GM19467 (cell line): ENCODE data around the gene DIAPH2.

ENCODE experiments used
- ATAC-seq: cut with Tn5 transposase; IDR thresholded peaks from one replicate; pipeline ENCODE4 v1.9.1; 2021; ENCODE audit warnings: mild to moderate bottlenecking, moderate library complexity; ENCODE audit not compliant: unreplicated experiment

Gene DIAPH2

DNA sequence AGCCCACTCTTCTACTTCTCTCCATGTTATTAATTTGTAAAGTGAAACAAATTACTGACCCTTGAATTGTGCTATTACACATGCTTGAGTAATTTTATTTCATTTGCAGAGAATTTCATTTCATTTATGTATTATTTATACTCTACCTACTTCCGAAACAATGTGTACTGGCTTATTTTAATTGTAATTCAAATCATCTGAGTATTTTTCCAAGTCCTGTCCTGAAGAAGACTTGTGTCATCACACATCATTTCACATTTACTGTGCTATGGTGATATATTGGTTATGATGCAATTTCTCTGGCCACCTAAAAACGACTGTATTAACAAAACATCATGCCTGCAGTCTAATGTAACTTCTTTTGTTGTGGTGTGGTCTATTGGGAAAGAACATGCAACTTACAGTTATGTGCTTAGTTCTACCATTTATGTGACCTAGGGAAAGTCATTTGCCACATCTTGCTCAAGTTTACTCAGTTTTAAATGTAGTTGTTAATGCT lies 583.6 kb downstream of the DIAPH2 start:
- no peak for ATAC-seq

DNA sequence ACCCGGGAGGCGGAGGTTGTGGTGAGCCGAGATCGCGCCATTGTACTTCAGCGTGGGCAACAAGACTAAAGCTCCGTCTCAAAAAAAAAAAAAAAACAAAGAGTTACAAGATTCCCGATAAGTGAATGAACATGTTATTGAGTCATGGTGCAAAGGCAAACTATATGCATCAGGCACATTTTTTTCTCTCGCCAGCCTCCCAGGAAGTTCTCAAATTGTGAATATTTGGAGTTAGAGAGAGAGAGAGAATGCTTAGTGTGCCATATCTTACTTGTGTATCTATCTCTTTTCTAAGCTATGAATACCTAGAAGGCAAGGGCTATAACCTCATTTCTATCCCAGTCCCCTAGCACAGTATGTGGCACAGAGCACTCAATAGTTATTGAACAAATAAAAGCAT lies 599.9 kb downstream of the DIAPH2 start:
- no peak for ATAC-seq

DNA sequence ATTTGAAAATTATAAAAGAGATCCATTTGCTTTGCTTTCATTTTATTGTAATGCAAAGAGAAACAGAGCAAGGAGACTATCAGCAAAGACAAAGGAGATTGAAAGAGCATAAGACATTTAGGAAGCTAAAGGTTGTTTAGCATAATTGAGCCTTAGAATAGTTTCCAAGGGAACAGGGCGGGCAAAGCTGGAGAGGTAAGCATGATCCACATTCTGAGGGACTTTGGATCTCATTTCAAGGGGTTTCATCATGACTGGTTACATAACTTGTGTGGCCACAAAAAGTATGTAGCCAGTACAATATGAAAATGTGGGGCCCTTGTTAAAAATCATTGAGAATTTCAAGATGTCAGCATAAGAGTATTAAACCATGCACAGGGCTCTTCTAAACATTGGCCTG lies 605.6 kb downstream of the DIAPH2 start:
- ATAC-seq = no peak

DNA sequence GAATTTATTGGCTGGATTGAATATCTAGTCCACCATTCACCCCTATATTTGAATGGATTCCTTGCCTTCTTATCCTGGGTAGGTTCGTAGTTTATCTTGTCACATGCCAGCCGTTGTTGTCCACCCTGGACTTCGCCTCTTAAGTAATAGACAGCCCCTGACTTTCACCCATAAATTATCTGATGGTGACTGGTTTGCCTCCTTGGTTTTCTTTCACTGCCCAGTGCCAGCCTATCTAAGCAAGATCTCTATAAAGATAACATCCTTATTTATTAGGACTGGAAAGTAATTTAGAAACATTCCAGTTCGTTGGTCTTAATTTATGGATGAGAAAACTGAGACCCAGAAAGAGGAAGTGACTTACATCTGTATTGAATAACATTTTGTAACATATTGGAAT lies 609.4 kb downstream of the DIAPH2 start:
- no peak for ATAC-seq

DNA sequence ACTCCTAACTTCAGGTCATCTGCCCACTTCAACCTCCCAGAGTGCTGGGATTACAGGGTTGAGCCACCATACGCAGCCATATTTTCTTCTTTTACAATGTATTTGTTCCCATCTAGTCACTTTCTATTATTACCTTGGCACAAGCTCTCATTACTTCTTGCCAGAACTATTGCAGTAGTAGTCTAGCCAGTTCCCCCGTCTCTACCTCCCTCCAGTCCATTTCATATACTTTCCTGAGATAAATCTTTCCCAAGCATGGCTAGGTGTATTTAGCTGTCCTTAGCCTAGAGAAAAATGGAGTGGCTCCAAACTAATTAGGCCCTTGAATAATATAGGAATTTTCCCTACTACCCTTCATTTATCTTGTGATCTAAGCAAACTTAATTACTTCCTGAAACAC lies 611.3 kb downstream of the DIAPH2 start:
- ATAC-seq = no peak

DNA sequence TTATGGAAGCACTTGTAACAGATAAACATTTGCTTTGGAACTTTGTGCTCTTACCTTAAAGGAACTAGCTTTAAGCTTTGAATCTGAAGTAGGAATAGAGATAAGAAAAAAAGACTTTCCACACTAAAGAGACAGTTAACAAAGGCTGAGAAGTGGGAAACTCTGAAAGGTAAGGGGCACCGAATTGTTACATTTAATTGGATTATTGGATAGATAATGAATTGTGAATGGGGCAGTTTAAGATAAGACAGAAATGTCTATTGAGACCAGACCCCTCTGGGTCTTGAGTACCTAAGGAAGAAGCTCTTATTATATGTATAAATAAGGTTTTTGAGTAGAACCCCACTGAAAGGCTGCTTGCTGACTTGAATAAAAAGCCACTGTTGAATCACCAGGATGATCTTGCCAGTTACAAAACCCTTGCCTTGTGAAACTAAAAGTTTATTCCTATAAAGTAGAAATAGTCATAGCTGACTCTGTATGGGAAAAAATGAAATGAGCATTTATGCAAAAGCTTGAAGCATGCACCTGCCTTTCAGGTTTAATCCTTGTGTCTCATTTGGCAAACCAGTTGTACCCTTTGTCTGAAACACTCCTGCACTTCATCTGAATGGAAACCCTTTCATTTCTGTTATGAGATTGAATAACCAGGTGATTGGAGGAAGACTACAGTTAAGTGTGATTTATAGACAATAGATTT lies 622.3 kb downstream of the DIAPH2 start:
- ATAC-seq = no peak

DNA sequence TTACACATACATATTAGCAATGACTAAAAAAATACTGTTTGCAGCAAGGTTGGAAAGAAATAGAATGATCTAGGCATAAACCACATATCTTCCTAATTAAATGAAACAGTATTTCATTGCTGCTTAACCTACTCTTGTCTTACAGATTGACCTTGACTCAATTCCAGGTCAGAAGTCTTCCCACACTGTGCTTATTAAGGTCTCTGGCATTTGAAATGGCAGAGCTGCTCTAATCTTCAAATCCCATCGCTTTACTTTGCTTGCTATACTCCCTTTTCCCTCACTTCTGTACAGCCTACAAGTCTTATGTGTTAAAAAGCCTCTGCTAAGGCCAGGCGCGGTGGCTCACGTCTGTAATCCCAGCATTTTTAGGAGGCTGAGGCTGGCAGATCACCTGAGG lies 623.5 kb downstream of the DIAPH2 start:
- ATAC-seq = no peak

DNA sequence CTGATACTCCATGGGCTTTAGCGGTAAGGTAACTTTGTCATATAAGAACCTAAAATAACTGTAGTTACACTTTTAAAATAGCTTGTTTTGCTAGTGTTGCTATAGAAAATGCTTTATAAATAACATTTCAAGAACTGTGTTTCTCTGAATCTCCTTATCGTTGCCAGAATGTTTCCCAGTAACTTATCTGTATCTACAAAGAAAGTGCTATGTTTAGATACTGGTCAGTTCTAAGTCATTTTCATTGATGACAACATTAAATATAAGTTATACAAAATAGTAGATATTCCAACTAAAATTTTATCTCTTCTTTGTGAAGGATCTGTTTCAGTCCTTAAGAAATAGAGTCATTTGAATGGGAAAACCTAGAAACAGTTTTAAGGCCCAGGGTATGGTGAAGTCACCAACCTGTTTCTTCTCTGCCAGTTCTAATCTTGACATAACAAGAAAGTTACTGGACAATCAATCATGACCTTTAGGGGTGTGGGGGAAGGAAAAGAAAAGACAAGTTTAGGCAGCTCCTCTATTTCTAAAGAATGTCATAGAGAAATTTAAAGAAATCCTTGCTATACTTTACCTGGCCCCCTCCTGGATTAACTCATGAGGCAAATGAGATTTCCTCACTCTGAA lies 625.0 kb downstream of the DIAPH2 start:
- no peak for ATAC-seq

DNA sequence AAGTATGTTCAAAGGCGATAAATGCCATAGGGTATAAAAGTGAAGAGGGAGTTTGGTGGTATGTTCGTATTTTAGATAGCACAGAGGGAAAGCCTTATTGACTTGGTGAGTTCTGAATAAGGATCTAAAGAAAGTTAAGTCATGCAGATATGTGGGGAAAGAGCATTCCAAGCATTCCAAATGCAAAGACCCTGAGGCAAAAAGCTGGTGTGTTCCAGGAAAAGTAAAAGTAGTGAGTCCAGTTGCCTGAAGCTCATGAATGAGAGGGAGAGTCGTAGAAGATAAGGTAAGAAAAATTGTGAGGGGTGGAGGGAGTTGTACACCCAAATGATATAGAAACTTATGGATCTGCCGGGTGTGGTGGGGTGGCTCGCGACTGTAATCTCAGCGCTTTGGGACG lies 625.7 kb downstream of the DIAPH2 start:
- ATAC-seq = no peak

DNA sequence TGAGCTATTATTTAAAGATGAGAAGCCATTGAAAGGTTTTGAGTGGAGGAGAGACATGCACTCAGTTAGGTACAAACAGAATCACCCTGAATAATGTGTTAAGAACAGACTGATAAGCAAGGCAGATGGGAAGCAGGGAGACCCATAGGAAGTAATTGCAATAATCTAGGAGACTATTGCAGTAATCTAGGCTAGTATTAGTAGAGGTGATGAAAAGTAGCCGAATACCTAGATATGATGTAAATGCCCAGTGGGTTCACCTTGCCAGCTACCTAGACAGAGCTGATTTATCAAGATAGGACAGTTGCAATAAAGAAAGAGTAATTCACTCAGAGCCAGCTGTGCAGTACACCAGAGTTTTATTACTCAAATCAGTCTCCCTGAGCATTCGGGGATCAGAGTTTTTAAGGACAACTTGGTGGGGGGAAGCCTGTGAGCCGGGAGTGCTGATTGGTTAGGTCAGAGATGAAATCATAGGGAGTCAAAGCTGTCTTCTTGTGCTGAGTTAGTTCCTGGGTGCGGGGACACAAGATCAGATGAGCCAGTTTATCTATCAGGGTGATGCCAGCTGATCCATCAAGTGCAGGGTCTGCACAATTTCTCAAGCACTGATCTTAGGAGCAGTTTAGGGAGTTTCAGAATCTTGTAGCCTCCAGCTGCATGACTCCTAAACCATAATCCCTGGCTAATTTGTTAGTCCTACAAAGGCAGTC lies 626.6 kb downstream of the DIAPH2 start:
- ATAC-seq = no peak

DNA sequence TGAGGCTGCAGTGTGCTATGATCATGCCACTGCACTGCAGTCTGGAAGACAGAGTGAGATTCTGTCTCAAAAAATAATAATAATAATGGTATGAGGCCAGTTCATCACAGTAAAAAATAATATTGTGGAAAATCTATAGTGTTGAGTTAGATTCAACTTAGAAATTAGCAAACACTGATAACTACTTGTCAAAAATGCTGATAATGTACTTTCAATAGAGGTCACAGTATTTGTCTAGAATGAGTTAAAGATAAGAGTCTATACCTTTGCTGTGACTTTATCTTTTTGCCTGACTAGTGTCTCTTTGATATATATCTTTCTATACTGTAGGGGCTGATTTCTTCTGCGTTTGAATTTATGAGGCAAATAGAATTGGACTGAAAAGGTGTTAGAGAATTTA lies 629.7 kb downstream of the DIAPH2 start:
- no peak for ATAC-seq

DNA sequence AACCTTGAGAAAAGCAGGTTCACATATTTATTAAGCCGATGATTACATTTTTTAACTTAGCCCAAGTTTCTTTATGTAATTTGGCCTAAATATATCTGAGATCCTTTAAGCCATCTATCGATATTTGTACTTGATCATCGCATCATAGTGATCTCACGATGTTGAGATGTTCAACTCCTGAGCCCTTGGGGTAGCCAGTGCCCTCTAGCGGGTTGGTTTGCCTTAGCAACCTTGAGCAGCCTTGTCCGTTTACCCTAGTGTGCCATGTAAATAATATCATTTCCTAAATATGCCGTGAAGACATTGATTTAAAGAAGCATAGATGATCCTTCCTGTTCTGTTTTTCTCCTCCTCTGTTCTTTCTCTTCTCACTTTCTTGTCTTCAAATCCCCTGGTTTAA lies 631.3 kb downstream of the DIAPH2 start:
- ATAC-seq = no peak

DNA sequence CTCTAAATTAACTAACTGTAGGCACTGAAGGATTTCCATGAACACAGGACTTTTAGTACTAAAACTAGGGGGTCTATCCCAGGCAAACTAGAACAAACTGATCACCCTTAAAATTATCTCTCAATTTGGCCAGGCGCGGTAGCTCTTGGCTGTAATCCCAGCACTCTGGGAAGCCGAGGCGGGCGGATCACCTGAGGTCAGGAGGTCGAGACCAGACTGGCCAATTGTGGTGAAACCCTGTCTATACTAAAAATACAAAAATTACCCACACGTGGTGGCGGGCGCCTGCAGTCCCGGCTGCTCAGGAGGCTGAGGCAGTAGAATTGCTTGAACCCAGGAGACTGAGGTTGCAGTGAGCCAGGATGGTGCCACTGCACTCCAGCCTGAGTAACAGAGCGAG lies 635.7 kb downstream of the DIAPH2 start:
- no peak for ATAC-seq

DNA sequence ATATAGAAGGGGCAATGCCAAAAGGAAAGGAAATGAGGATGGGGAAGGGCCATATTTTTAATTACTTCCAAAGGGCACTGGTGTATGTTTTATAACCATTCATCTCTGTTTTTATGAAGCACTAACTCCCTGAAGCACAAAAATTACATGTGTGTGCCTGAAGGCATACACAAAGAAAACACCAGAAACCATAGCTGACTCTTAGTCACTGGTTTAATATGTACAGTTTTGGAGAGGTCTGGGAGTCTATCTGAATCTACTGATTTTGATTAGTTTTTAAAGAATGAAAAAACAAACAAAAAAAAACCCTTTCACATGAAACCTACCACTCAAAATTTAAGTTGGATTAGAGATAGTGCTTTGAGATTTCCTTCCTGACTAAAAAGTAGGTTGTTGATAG lies 637.8 kb downstream of the DIAPH2 start:
- no peak for ATAC-seq

DNA sequence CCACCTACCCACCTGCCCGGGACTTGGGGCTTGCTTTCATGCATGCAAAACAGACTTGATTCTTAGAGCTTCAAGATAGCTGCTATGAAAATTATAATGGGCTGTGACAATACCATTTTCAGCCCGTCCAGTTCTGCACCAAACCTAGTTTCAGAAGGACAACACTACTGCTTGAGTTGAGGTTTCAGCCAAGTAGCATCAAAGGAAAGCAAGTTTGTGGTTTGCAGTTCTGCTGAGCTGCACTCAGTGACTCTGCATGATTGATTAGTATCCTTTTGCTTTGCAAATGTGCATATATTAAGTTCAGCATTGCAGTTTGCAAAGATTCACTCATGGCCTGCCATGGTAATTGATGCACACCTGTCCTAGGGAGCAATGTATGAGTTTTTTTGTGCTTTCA lies 641.8 kb downstream of the DIAPH2 start:
- ATAC-seq = peak; percentile 98

DNA sequence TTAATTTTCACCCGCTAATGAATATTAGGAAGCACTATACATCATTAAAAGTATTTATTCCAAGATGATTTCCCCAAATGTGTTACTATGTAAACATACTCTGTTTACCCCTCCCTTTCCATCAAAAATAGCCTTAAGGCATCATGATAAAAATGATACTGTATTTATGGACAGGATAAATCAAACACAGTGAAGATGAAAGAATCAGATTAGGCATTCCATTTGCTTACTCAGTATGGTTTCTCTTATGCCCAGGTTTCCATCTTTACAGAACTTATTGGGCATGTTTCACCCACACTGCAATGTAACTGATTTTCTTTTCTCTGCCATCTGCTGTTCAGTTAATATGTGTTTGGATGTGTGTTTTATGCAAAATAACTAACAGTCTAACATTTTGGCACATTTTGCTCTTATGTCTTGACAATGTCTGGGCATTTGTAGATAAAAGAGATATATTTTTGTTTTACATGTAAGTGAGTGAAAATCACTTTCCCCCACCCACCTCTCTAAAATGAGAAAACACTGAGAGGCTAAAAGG lies 644.3 kb downstream of the DIAPH2 start:
- no peak for ATAC-seq

DNA sequence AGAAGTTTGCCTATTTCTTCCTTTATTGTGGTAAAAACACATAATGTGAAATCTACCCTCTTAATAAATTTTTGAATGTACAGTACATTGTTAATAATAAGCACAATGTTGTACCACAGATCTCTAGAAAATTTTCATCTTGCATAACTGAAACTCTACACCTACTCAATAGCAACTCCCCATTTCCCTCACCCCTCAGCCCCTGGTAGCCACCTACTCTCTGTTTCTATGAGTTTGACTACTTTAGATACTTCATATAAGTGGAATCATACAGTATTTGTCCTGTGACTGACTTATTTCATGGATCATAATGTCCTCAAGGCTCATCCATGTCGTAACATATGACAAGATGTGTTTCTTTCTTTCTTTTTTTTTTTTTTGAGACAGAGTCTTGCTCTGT lies 645.5 kb downstream of the DIAPH2 start:
- ATAC-seq = peak; percentile 41

DNA sequence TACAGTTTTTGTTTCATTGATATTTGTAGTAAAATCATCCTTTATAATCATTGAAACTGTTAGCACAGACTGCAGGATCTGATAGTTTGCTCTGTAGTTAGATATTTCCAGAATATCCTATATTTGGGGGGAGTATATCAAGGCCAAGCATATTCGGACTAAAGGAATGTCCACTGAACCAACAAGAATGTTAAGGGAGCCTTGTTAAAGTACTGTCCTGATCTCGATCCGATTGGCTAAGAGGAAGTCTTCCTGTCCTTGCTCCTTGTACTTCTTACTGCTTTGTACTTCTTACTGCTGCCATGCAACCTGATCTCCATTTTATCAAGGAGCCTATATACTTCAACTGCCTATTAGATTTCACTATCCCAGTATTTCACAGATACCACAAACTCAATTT lies 648.3 kb downstream of the DIAPH2 start:
- ATAC-seq = no peak

DNA sequence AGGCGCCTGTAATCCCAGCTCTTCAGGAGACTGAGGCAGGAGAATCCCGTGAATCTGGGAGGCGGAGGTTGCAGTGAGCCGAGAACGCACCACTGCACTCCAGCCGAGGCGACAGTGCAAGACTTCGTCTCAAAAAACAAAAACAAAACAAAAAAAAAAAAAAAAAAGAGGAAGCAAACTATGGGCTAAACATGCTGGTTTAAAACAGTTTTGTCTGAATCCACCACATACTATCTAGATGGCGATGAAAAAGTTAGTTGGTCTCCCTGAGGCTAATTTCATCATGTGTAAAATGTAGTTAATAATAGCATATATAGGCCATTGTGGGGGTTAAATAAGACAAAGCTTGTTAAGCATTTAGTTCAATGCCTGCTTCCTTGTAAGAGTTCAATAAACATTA lies 650.2 kb downstream of the DIAPH2 start:
- ATAC-seq = no peak

DNA sequence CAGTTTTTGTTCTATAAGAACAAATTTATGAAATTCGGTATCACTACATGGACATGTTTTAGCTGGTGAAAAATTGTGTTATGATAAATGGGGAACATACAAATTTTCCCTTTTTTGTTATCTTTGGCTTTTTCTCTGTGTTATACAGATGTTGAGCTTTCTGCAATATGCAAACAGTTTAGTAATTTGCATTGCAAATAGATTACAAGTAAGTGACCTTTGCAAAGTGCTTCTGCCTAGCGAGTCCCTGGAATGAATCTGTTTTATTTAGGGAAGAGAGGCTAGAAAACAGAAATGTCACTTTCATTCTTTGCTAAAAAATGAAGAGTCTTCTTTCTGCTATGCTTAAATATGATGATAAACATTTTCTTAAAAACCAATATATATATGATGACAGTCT lies 660.1 kb downstream of the DIAPH2 start:
- no peak for ATAC-seq

DNA sequence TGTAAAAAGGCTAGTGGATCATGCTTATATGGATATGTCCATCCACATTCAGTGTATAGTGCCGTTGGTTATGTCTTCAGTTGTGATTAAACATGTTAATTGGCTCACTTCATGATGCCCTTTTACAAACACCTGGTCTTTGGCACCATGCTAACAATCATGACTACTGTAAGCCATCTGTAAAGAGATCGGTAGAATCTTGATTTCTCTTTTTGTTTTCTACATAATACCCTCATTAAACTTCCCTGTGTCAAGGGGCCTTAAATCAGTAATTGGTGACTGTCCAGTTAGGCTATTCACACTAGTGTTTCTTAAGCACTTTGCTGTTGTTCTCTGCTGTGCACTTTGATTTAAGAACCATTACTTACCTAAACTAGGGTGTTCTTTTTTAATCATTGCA lies 674.3 kb downstream of the DIAPH2 start:
- ATAC-seq = no peak

DNA sequence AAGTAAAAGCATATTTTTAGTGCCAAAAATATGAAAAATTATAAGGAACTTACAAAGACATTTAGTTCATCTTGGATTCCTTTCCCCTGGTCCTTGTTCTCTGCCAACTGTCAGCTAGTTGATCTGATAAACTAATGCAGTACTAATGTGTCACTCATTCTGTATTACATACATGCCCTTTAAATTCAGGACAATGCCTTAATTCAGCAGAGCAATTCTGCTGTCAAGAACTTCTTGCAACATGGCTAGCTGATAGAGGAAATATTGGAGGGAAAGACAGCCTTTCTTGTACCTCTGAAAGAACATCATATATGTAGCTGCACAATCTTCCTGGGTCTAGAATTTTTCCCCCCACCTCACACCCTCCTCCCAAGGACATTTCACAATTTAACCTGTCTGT lies 679.2 kb downstream of the DIAPH2 start:
- ATAC-seq = no peak
